Activated naive CD8-positive, alpha-beta T cell treated with anti-CD3 and anti-CD28 coated beads for 36 hours (primary cell): ENCODE data around the gene ADAMTS17. TPM values are rescaled to one million over a fixed set of nuclear protein-coding genes. Genes with fewer than 3 reads are reported as not detected.

Source experiments
- DNase-seq: peaks from one replicate; pipeline ENCODE4 v3.0.0; 2021
- H3K27ac Mint-ChIP-seq: one replicate; pipeline ENCODE4 v1.8.0; 2022; ENCODE audit warnings: mild to moderate bottlenecking, moderate library complexity, mixed read lengths
- H3K27me3 Mint-ChIP-seq: one replicate; pipeline ENCODE4 v1.8.0; 2022; ENCODE audit warnings: mild to moderate bottlenecking, mixed read lengths
- H3K36me3 Mint-ChIP-seq: one replicate; pipeline ENCODE4 v1.8.0; 2021; ENCODE audit warnings: mild to moderate bottlenecking, mixed read lengths
- H3K4me1 Mint-ChIP-seq: one replicate; pipeline ENCODE4 v1.8.0; 2021; ENCODE audit warnings: mixed read lengths
- H3K4me3 Mint-ChIP-seq: one replicate; pipeline ENCODE4 v1.8.0; 2022; ENCODE audit warnings: mild to moderate bottlenecking, moderate library complexity, mixed read lengths
- H3K9me3 Mint-ChIP-seq: one replicate; pipeline ENCODE4 v1.8.0; 2022; ENCODE audit warnings: mixed read lengths
- total RNA-seq, 2 experiments: library from RNA; stranded (reverse); gene quantifications; one replicate each; pipeline ENCODE4 v1.2.3, GENCODE V29; 2021

ADAMTS17 gene
- total RNA-seq, 2 experiments from 2014 or later: 2.5 to 3.6 TPM

DNA sequence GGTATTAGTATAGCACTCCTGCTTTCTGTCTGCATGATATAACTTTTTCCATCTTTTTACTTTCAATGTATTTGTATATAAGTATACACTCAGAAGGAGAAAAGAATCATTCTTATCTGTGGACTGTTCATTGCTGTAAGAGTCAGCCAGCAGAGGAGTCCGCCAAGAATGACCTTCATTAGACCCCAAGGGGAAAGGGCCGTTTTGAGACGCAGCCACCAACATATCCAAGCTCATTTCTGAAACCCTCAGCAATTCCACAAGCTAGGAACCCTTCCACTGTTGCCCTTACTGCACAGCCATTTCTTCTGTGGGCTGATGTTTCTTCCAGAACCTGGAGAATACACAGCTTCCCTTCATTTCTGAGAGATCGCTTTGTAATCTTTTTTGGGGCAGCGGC lies 301.8 kb downstream of the ADAMTS17 start:
- Mint-ChIP-seq H3K4me3 (no peak overlapping the region), H3K27ac (no peak overlapping the region), H3K4me1 (peaks cover 6% of the 10 kb centered on the region), H3K9me3 (no peaks in the 10 kb centered on the region), H3K36me3 (no peaks in the 10 kb centered on the region), H3K27me3 (no peaks in the 10 kb centered on the region)
- DNase-seq: no peak

DNA sequence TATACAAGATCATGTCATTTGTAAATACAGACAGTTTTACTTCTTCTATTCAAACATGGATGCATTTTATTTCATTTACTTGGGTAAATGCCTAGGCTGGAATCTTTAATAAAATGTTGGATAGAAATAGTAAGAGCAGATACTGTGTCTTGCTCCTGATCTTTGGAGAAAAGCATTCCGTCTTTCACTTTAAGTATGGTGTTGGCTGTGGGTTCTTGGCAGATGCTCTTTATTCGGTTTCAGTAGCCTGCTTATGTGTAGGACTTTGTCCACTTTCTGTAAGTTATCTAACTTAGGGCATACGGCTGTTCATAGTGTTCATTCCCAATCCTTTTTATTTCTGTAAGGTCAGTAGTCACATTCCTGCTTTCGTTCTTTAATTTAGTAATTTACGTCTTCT lies 303.0 kb downstream of the ADAMTS17 start:
- Mint-ChIP-seq H3K27me3 (no peaks in the 10 kb centered on the region), H3K27ac (no peak overlapping the region), H3K9me3 (no peaks in the 10 kb centered on the region), H3K4me1 (peaks cover 6% of the 10 kb centered on the region), H3K4me3 (no peak overlapping the region), H3K36me3 (no peaks in the 10 kb centered on the region)
- no peak for DNase-seq

GRCh38 chr15:100037901-100038300 lies 303.9 kb downstream of the ADAMTS17 start:
- Mint-ChIP-seq H3K36me3 (no peaks in the 10 kb centered on the region), H3K27ac (no peak overlapping the region), H3K4me3 (no peak overlapping the region), H3K9me3 (no peaks in the 10 kb centered on the region), H3K4me1 (peaks cover 3% of the 10 kb centered on the region), H3K27me3 (no peaks in the 10 kb centered on the region)
- no peak for DNase-seq

GRCh38 chr15:100036015-100036414 lies 305.8 kb downstream of the ADAMTS17 start:
- Mint-ChIP-seq H3K4me1 (no peaks in the 10 kb centered on the region), H3K4me3 (no peak overlapping the region), H3K27me3 (no peaks in the 10 kb centered on the region), H3K9me3 (no peaks in the 10 kb centered on the region), H3K27ac (no peak overlapping the region), H3K36me3 (peaks cover 2% of the 10 kb centered on the region)
- no peak for DNase-seq

GRCh38 chr15:100034191-100034590 lies 307.6 kb downstream of the ADAMTS17 start:
- H3K4me1 Mint-ChIP-seq: no peaks in the 10 kb centered on the region
- DNase-seq: no peak
- peaks cover 3% of the 10 kb centered on the region for H3K36me3 Mint-ChIP-seq
- no peaks in the 10 kb centered on the region for H3K9me3 Mint-ChIP-seq
- no peak overlapping the region for H3K27ac Mint-ChIP-seq
- no peak overlapping the region for H3K4me3 Mint-ChIP-seq
- no peaks in the 10 kb centered on the region for H3K27me3 Mint-ChIP-seq

GRCh38 chr15:100033140-100033857 lies 308.5 kb downstream of the ADAMTS17 start:
- Mint-ChIP-seq H3K36me3 (peaks cover 10% of the 10 kb centered on the region), H3K27ac (no peak overlapping the region), H3K9me3 (peaks cover 1% of the 10 kb centered on the region), H3K27me3 (no peaks in the 10 kb centered on the region), H3K4me3 (no peak overlapping the region), H3K4me1 (no peaks in the 10 kb centered on the region)
- DNase-seq: no peak

GRCh38 chr15:100032358-100033085 lies 309.3 kb downstream of the ADAMTS17 start:
- Mint-ChIP-seq H3K36me3 (peaks cover 17% of the 10 kb centered on the region), H3K27me3 (no peaks in the 10 kb centered on the region), H3K4me1 (no peaks in the 10 kb centered on the region), H3K4me3 (no peak overlapping the region), H3K27ac (no peak overlapping the region), H3K9me3 (peaks cover 7% of the 10 kb centered on the region)
- no peak for DNase-seq

GRCh38 chr15:100031665-100032357 lies 310.0 kb downstream of the ADAMTS17 start:
- H3K27ac Mint-ChIP-seq: no peak overlapping the region
- H3K9me3 Mint-ChIP-seq: peaks cover 12% of the 10 kb centered on the region
- H3K36me3 Mint-ChIP-seq: peaks cover 19% of the 10 kb centered on the region
- DNase-seq: no peak
- H3K4me1 Mint-ChIP-seq: no peaks in the 10 kb centered on the region
- no peak overlapping the region for H3K4me3 Mint-ChIP-seq
- no peaks in the 10 kb centered on the region for H3K27me3 Mint-ChIP-seq

DNA sequence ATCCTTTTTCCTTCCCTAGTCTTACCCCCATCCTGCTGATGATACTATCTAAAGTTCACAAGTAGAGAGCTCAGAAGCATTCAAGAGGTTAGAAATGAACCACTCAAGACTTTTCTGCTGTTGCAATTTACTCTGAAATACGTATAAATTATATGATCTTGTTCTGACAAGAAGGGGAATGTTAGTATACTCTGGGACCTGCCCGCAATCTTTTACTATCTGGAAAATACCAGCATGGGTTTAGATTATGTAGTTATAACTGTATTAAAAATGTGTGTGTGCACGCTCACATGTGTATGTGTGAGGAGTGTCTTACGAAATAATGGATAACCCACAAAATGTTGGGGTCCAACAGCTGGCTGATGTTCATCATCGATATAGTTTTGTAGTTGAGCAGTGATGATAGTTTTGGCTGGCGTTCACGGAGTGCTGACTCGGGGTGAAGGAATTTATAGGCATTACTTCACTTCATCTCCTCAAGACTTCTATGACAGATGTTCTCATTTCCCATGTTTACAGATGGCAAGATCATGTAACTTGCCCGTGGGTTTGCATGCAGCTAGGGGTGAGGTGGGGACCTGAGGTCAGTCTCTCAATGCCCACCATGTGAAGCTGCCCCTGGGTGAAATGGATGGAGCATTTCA lies 311.1 kb downstream of the ADAMTS17 start:
- H3K36me3 Mint-ChIP-seq: peaks cover 19% of the 10 kb centered on the region

GRCh38 chr15:100029868-100030479 lies 311.8 kb downstream of the ADAMTS17 start:
- H3K4me3 Mint-ChIP-seq: no peak overlapping the region
- H3K9me3 Mint-ChIP-seq: peaks cover 12% of the 10 kb centered on the region
- H3K4me1 Mint-ChIP-seq: no peaks in the 10 kb centered on the region
- H3K27ac Mint-ChIP-seq: no peak overlapping the region
- peaks cover 19% of the 10 kb centered on the region for H3K36me3 Mint-ChIP-seq
- no peaks in the 10 kb centered on the region for H3K27me3 Mint-ChIP-seq
- DNase-seq: no peak

More for the DNA sequence above, 311.1 kb downstream of the ADAMTS17 start:
- H3K9me3 Mint-ChIP-seq: peaks cover 12% of the 10 kb centered on the region
- H3K4me3 Mint-ChIP-seq: no peak overlapping the region
- no peak for DNase-seq
- H3K4me1 Mint-ChIP-seq: no peaks in the 10 kb centered on the region
- no peak overlapping the region for H3K27ac Mint-ChIP-seq
- no peaks in the 10 kb centered on the region for H3K27me3 Mint-ChIP-seq

DNA sequence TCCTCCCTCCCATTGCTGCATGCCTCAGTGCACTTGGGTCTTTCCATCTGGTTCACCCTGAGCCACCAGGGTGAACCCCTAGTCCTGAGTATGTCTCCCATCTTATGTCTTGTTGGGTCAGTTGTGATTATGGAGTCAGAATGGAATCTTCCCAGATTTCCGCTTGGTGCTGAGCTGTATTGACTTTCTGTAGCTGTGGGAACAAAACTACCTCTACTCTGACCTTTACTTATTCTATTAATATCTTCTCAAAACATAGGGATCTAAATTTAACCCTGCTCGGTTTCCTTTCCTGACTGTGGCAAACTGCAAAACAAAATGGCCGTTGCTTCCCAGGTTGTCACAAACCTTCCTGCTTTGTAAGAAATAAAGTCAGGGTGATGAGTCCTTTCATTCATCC lies 312.7 kb downstream of the ADAMTS17 start:
- Mint-ChIP-seq H3K4me3 (no peak overlapping the region), H3K27me3 (no peaks in the 10 kb centered on the region), H3K4me1 (no peaks in the 10 kb centered on the region), H3K9me3 (peaks cover 12% of the 10 kb centered on the region), H3K36me3 (peaks cover 19% of the 10 kb centered on the region), H3K27ac (no peak overlapping the region)
- DNase-seq: no peak

DNA sequence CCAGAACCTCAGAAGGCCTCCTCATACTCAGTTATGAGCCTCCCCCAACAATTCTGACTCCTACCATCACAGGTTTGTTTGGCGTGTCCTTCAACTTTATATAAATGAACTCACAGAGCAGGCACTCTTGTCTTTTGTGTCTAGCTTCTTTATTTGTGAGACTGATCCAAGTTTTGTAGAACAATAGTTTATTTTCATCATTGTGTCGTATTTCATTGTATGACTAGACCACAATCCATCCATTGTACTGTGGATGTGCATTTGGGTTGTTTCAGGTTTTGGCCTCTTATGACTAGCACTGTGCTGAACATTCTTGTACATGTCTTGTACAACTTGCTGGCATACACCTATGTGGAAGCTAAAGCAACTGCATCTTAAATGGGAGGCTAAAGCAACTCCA lies 315.7 kb downstream of the ADAMTS17 start:
- DNase-seq: no peak
- Mint-ChIP-seq H3K36me3 (peaks cover 18% of the 10 kb centered on the region), H3K4me1 (no peaks in the 10 kb centered on the region), H3K27ac (no peak overlapping the region), H3K9me3 (peaks cover 12% of the 10 kb centered on the region), H3K4me3 (no peak overlapping the region), H3K27me3 (no peaks in the 10 kb centered on the region)

GRCh38 chr15:100022806-100023205 lies 319.0 kb downstream of the ADAMTS17 start:
- H3K4me3 Mint-ChIP-seq: no peak overlapping the region
- DNase-seq: no peak

GRCh38 chr15:100022391-100022790 lies 319.4 kb downstream of the ADAMTS17 start:
- Mint-ChIP-seq H3K36me3 (peaks cover 2% of the 10 kb centered on the region), H3K27ac (no peak overlapping the region), H3K9me3 (peaks cover 5% of the 10 kb centered on the region), H3K27me3 (no peaks in the 10 kb centered on the region), H3K4me1 (no peaks in the 10 kb centered on the region), H3K4me3 (no peak overlapping the region)
- no peak for DNase-seq

More at GRCh38 chr15:100022806-100023205, 319.0 kb downstream of the ADAMTS17 start:
- Mint-ChIP-seq H3K27me3 (no peaks in the 10 kb centered on the region), H3K9me3 (peaks cover 8% of the 10 kb centered on the region), H3K27ac (no peak overlapping the region), H3K36me3 (peaks cover 5% of the 10 kb centered on the region), H3K4me1 (no peaks in the 10 kb centered on the region)
